ENCODE measurements around the gene PPP5C. TPM values are rescaled to one million over a fixed set of nuclear protein-coding genes. Genes with fewer than 3 reads are reported as not detected.
"Not testable (repeated sequence)": the region's sequence is repeated elsewhere in the genome, so short reads cannot be mapped to it uniquely, and the experiment has no call there.

The PPP5C gene
- polyA plus RNA-seq, 1 experiment: 123 TPM

GRCh38 chr19:46320559-46320958 is 26.3 kb upstream of the PPP5C start:
- ChIA-PET CTCF (interaction anchor here (0.7 kb wide), 1 partner anchor 291 kb away, joined by 3 read pairs; no protein-coding TSS in a partner anchor), POLR2A (no interaction called here)
- Histone ChIP-seq H3K4me3 (ENCODE audit: low read depth, low read length) (no peak overlapping the region), H3K27me3 (ENCODE audit: control insufficient read depth, insufficient read depth, low read length) (no peaks in the 10 kb centered on the region), H3K36me3 (ENCODE audit: control insufficient read depth, insufficient read depth, low read length) (no peaks in the 10 kb centered on the region)
- no peak for TF ChIP-seq CTCF (IDR thresholded peaks at IDR 0.05; ENCODE audit: insufficient read depth, low read depth, low read length)
- no peak for DNase-seq (ENCODE audit: low read depth)

- no peaks in the 10 kb centered on the region for H3K27me3 ChIP-seq (ENCODE audit: control insufficient read depth, insufficient read depth, low read length)
- no peak overlapping the region for H3K4me3 ChIP-seq (ENCODE audit: low read depth, low read length)
- ChIA-PET CTCF (interaction anchor here (1.6 kb wide), 1 partner anchor 15 kb away, joined by 4 read pairs; no protein-coding TSS in a partner anchor), POLR2A (no interaction called here)
- DNase-seq (ENCODE audit: low read depth): no peak
- TF ChIP-seq CTCF (IDR thresholded peaks at IDR 0.05; ENCODE audit: insufficient read depth, low read depth, low read length): no peak
- no peaks in the 10 kb centered on the region for H3K36me3 ChIP-seq (ENCODE audit: control insufficient read depth, insufficient read depth, low read length)
These were observed 25.2 kb upstream of the PPP5C start for GRCh38 chr19:46321653-46322052.

GRCh38 chr19:46323227-46323626 is 23.7 kb upstream of the PPP5C start:
- H3K4me3 ChIP-seq (ENCODE audit: low read depth, low read length); POLR2A ChIA-PET; H3K36me3 ChIP-seq (ENCODE audit: control insufficient read depth, insufficient read depth, low read length); H3K27me3 ChIP-seq (ENCODE audit: control insufficient read depth, insufficient read depth, low read length); DNase-seq (ENCODE audit: low read depth): not testable (repeated sequence)
- CTCF ChIA-PET: interaction anchor here (1.6 kb wide), 1 partner anchor 16 kb away, joined by 4 read pairs; no protein-coding TSS in a partner anchor

GRCh38 chr19:46324277-46324676 is 22.6 kb upstream of the PPP5C start:
- no peak for TF ChIP-seq CTCF (IDR thresholded peaks at IDR 0.05; ENCODE audit: insufficient read depth, low read depth, low read length)
- Histone ChIP-seq H3K36me3 (ENCODE audit: control insufficient read depth, insufficient read depth, low read length) (no peaks in the 10 kb centered on the region), H3K4me3 (ENCODE audit: low read depth, low read length) (no peak overlapping the region), H3K27me3 (ENCODE audit: control insufficient read depth, insufficient read depth, low read length) (no peaks in the 10 kb centered on the region)
- ChIA-PET POLR2A (no interaction called here), CTCF (no interaction called here)
- DNase-seq (ENCODE audit: low read depth): no peak

- H3K4me3 ChIP-seq (ENCODE audit: low read depth, low read length): no peak overlapping the region
- POLR2A ChIA-PET: no interaction called here
- TF ChIP-seq CTCF (IDR thresholded peaks at IDR 0.05; ENCODE audit: insufficient read depth, low read depth, low read length): no peak
- no peak for DNase-seq (ENCODE audit: low read depth)
- CTCF ChIA-PET: interaction anchor here (0.7 kb wide), 1 partner anchor 9 kb away, joined by 3 read pairs; no protein-coding TSS in a partner anchor
- H3K27me3 ChIP-seq (ENCODE audit: control insufficient read depth, insufficient read depth, low read length): no peaks in the 10 kb centered on the region
- no peaks in the 10 kb centered on the region for H3K36me3 ChIP-seq (ENCODE audit: control insufficient read depth, insufficient read depth, low read length)
These were observed 20.3 kb upstream of the PPP5C start for GRCh38 chr19:46326608-46327007.

GRCh38 chr19:46328079-46328478 is 18.8 kb upstream of the PPP5C start:
- POLR2A ChIA-PET: no interaction called here
- no peak overlapping the region for H3K4me3 ChIP-seq (ENCODE audit: low read depth, low read length)
- no peak for TF ChIP-seq CTCF (IDR thresholded peaks at IDR 0.05; ENCODE audit: insufficient read depth, low read depth, low read length)
- no peaks in the 10 kb centered on the region for H3K27me3 ChIP-seq (ENCODE audit: control insufficient read depth, insufficient read depth, low read length)
- no peaks in the 10 kb centered on the region for H3K36me3 ChIP-seq (ENCODE audit: control insufficient read depth, insufficient read depth, low read length)
- DNase-seq (ENCODE audit: low read depth): no peak
- CTCF ChIA-PET: no interaction called here

Measured in BJ (cell line).